Transverse colon (tissue), 4 donors: Measurements from ENCODE around the gene HAP1. TPM values are rescaled to one million over a fixed set of nuclear protein-coding genes. Genes with fewer than 3 reads are reported as not detected.

Experiments used
- DNase-seq: peaks from one replicate; pipeline ENCODE4 v3.0.0-alpha.2; 2019
- H3K27ac ChIP-seq, 4 donors: fragments of 200-600 bp; sonication (generic); 2 replicates each; pipeline ENCODE4 v1.5.1; 2016 to 2018; ENCODE audit warnings: inconsistent platforms in 4 of 4
- H3K27me3 ChIP-seq: fragments of 200-600 bp; sonication (generic); 2 replicates; pipeline ENCODE4 v1.5.1; 2017; ENCODE audit warnings: inconsistent platforms
- H3K36me3 ChIP-seq, 4 donors: fragments of 200-600 bp; sonication (generic); 2 replicates each; pipeline ENCODE4 v1.5.1; 2017 to 2019; ENCODE audit warnings: inconsistent platforms in 4 of 4
- H3K4me1 ChIP-seq, 4 donors: fragments of 200-600 bp; sonication (generic); 2 replicates each; pipeline ENCODE4 v1.5.1; 2017 to 2020; ENCODE audit warnings: inconsistent platforms in 4 of 4
- H3K4me3 ChIP-seq, 4 donors: fragments of 200-600 bp; sonication (generic); 1 replicate in 1 of 4; 2 replicates in 3 of 4; pipeline versions ENCODE4 v1.5.1 to v1.6.1; 2017 to 2019; ENCODE audit warnings: inconsistent platforms in 4 of 4
- H3K9me3 ChIP-seq, 2 donors: fragments of 200-600 bp; sonication (generic); 2 replicates each; pipeline ENCODE4 v1.5.1; 2017 to 2019; ENCODE audit warnings: inconsistent platforms in 2 of 2
- EP300 ChIP-seq: sonication (generic); formaldehyde crosslinking; IDR thresholded peaks from one replicate; pipeline ENCODE4 v1.6.1; 2017; ENCODE audit warnings: antibody characterized with exemption, low read depth
- POLR2A ChIP-seq: fragments of 450-650 bp; IDR thresholded peaks from one replicate; pipeline ENCODE4 v1.6.1; 2016; ENCODE audit warnings: antibody characterized with exemption, mild to moderate bottlenecking, moderate library complexity
- POLR2AphosphoS5 ChIP-seq, 3 donors: sonication (generic); formaldehyde crosslinking; IDR thresholded peaks; one replicate each; pipeline ENCODE4 v1.6.1; 2016; ENCODE audit warnings: antibody characterized with exemption in 3 of 3
- WGBS, 2 donors: methylation state at CpG; one replicate each; pipeline ENCODE4 v1.1.5; 2018; ENCODE audit warnings: low coverage in 1 of 2; 5-methylcytosine and 5-hydroxymethylcytosine counted together
- in situ Hi-C, 4 donors: fragments of 200-750 bp; cut with MboI; loops; one replicate each; pipeline versions ENCODE4 v1.15.0 to v1.15.1; 2017; ENCODE audit warnings: low sequenced_read_pairs in 3 of 4, low pct_ligation_motif_present in 1 of 4, low pct_unique_long_range_greater_than_20kb in 1 of 4
- intact Hi-C: fragments of 100-400 bp; cut with DNase I; formaldehyde crosslinking; loops from one replicate; pipeline ENCODE4 v1.15.1; 2023; ENCODE audit warnings: low total_unique reads
- total RNA-seq, 4 donors: library from RNA; depleted of rRNA; stranded (reverse); fragments of >200 nt; gene quantifications; one replicate each; pipeline ENCODE4 v1.1.0, GENCODE V29; 2016
- TF ChIP-seq, protein P1 (sequence below), 5 experiments: fragments of 200-600 bp in 3 of 5; fragments of 450-650 bp in 2 of 5; sonication (generic) in 3 of 5; IDR thresholded peaks; 1 replicate in 2 of 5; 2 replicates in 3 of 5; pipeline ENCODE4 v1.5.1; 2016 to 2017; ENCODE audit warnings: antibody characterized with exemption in 5 of 5, inconsistent platforms in 3 of 5, mild to moderate bottlenecking in 2 of 5, moderate library complexity in 1 of 5

HAP1 gene
- total RNA-seq, 4 donors from 2014 or later = 0.55 to 0.79 TPM; not detected in 2

DNA sequence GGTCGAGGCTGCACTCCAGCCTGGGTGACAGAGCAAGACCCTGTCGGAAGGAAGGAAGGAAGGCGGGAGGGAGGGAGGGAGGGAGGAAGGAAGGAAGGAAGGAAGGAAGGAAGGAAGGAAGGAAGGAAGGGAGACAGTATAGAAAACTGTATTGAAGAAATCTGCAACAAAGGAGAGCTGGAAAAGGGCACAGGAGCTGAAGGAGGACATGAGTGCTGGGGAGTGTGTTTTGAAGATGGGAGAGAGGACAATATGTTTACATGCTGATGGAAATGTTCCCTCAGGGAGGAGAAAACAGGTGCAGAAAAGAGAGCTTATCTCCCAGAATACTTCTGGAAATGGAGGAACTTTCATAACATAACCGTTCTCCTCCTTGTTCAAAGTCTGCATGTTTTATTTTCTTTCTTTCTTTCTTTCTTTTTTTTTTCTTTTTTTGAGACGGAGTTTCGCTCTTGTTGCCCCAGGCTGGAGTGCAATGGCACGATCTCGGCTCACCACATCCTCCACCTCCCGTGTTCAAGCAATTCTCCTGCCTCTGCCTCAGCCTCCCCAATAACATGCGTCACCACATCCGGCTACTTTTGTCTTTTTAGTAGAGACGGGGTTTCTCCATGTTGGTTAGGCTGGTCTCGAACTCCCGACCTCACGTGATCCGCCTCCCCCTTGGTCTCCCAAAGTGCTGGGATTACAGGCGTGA lies 2.7 kb upstream of the HAP1 start:
- no peak overlapping the region for H3K27ac ChIP-seq
- H3K27me3 ChIP-seq = peaks cover 58% of the 10 kb centered on the region
- no peaks in the 10 kb centered on the region for H3K9me3 ChIP-seq
- H3K36me3 ChIP-seq = no peaks in the 10 kb centered on the region
- in situ Hi-C loops (loop anchor here (5.0 to 25.0 kb wide), 4 partner anchors 65 to 350 kb away; partner anchors contain the start of gene ZNF385C (in 1 of the 4)), intact Hi-C loops (loop anchor here (2.0 to 10.0 kb wide), 2 partner anchors 66 to 148 kb away; no protein-coding TSS in a partner anchor)
- WGBS, 2 donors = 66 to 71% methylated on average over 13 to 17 of the region's 17 CpGs
- DNase-seq = no peak
- TF ChIP-seq POLR2AphosphoS5 (IDR thresholded peaks at IDR 0.05) = no peak
- no peak for TF ChIP-seq EP300
- TF ChIP-seq, protein P1, sequence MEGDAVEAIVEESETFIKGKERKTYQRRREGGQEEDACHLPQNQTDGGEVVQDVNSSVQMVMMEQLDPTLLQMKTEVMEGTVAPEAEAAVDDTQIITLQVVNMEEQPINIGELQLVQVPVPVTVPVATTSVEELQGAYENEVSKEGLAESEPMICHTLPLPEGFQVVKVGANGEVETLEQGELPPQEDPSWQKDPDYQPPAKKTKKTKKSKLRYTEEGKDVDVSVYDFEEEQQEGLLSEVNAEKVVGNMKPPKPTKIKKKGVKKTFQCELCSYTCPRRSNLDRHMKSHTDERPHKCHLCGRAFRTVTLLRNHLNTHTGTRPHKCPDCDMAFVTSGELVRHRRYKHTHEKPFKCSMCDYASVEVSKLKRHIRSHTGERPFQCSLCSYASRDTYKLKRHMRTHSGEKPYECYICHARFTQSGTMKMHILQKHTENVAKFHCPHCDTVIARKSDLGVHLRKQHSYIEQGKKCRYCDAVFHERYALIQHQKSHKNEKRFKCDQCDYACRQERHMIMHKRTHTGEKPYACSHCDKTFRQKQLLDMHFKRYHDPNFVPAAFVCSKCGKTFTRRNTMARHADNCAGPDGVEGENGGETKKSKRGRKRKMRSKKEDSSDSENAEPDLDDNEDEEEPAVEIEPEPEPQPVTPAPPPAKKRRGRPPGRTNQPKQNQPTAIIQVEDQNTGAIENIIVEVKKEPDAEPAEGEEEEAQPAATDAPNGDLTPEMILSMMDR (IDR thresholded peaks at IDR 0.05) = no peak
- TF ChIP-seq POLR2A = no peak
- no peak overlapping the region for H3K4me3 ChIP-seq
- H3K4me1 ChIP-seq = peaks cover 10 to 25% (median 17%) of the 10 kb centered on the region in 4 donors

- Histone ChIP-seq H3K9me3 (no peaks in the 10 kb centered on the region), H3K27me3 (peaks cover 70% of the 10 kb centered on the region), H3K36me3 (no peaks in the 10 kb centered on the region), H3K27ac (no peak overlapping the region), H3K4me1 (peaks cover 10 to 25% (median 17%) of the 10 kb centered on the region in 4 donors), H3K4me3 (no peak overlapping the region)
- intact Hi-C loops (loop anchor here (2.0 to 10.0 kb wide), 2 partner anchors 67 to 149 kb away; no protein-coding TSS in a partner anchor), in situ Hi-C loops (loop anchor here (5.0 to 25.0 kb wide), 4 partner anchors 67 to 352 kb away; partner anchors contain the start of gene ZNF385C (in 1 of the 4))
- no peak for DNase-seq
- TF ChIP-seq POLR2A (no peak), EP300 (no peak), POLR2AphosphoS5 (IDR thresholded peaks at IDR 0.05) (no peak)
- TF ChIP-seq, protein P1 (IDR thresholded peaks at IDR 0.05) = no peak
- 79 to 89% methylated on average over 3 to 4 of the region's 4 CpGs for WGBS, 2 donors
Measured at GRCh38 chr17:41735744-41736143, 1.3 kb upstream of the HAP1 start.

DNA sequence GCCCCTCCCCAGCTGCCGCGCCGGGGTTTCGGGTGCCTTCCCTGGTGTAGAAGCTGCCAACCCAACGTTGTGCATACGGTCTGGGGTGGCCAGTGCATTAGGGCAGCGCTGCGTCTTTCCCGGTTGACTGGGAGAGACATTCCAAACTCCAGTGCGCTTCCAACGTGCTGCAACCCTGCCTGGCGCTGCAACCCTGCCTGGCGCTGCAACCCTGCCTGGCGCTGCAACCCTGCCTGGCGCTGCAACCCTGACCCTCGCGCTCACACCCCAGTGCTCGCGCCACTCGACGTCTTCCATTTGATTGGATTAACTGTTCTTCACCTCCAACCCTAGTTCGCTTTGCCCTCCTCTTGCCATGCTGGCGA lies 488 bp upstream of the HAP1 start:
- in situ Hi-C loops (loop anchor here (5.0 to 25.0 kb wide), 4 partner anchors 67 to 352 kb away; partner anchors contain the start of gene ZNF385C (in 1 of the 4)), intact Hi-C loops (loop anchor here (10.0 kb wide), 1 partner anchor 150 kb away; no protein-coding TSS in a partner anchor)
- peaks cover 78% of the 10 kb centered on the region for H3K27me3 ChIP-seq
- H3K4me3 ChIP-seq = peak overlapping the region; percentile 4 to 48 (median 27)
- no peak for TF ChIP-seq POLR2AphosphoS5 (IDR thresholded peaks at IDR 0.05)
- TF ChIP-seq EP300 = no peak
- 3% methylated on average over 19 of the region's 23 CpGs; no CpG with 5 or more reads in 1 of the 2 donors for WGBS, 2 donors
- H3K9me3 ChIP-seq = no peaks in the 10 kb centered on the region
- no peaks in the 10 kb centered on the region for H3K36me3 ChIP-seq
- no peak overlapping the region for H3K27ac ChIP-seq
- DNase-seq = no peak
- H3K4me1 ChIP-seq = peaks cover 10 to 25% (median 17%) of the 10 kb centered on the region in 4 donors

DNA sequence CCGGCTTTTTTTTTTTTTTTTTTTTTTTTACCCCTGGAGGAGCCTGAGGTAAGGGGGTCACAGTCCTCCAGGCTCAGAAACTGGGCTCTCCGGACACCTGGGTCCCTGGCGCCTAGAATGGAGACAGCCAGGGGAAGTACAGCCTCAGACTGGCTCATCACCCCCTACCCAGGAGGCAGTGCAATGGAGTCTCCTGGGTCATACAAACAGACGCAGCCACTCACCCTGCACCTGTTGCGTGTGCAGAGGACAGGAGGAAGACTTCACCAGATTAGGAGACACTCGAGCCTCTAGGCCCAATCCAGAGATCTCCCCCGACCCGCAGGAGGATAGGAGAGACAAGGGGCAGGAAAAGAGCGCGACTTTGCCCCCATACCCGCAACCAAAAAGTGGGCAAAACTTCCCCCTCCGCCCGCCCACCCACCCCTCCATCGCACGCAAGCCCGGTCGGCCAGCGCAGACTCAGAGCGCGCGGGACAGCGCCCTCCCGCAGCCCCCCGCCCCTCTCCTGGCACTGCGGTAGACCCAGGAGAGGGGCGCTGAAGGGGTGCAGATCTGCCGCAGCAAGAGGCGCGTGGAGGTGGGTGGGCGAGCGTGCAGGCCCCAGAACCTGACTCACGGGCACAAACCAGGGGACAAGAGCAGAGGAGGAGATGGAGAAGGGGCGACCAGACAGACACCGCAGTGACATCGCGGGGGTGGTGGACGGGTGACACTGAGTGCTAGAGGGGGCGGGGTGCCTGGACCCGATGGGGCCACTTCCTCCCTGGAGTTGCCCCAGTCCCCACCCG lies 900 bp downstream of the HAP1 start:
- Histone ChIP-seq H3K27me3 (peaks cover 79% of the 10 kb centered on the region), H3K9me3 (no peaks in the 10 kb centered on the region), H3K36me3 (no peaks in the 10 kb centered on the region), H3K4me3 (peak overlapping the region in 2 of 4 donors; percentile 38 to 48), H3K27ac (no peak overlapping the region), H3K4me1 (peaks cover 10 to 25% (median 17%) of the 10 kb centered on the region in 4 donors)
- intact Hi-C loops (loop anchor here (10.0 kb wide), 1 partner anchor 151 kb away; no protein-coding TSS in a partner anchor), in situ Hi-C loops (loop anchor here in 3 of 4 donors (10.0 to 25.0 kb wide), 3 partner anchors 71 to 354 kb away; partner anchors contain the start of gene ZNF385C (in 1 of the 3))
- DNase-seq = no peak
- TF ChIP-seq POLR2AphosphoS5 (IDR thresholded peaks at IDR 0.05) (no peak), POLR2A (no peak), EP300 (no peak)
- TF ChIP-seq, protein P1 (IDR thresholded peaks at IDR 0.05) = no peak
- 12% methylated on average over 36 of the region's 40 CpGs; no CpG with 5 or more reads in 1 of the 2 donors for WGBS, 2 donors
